Keratinocyte (primary cell): ENCODE data around the gene HIRA.

Source experiments
- CTCF ChIP-seq, 3 experiments: IDR thresholded peaks in 1 of 3; conservative IDR thresholded peaks in 1 of 3; optimal IDR thresholded peaks in 1 of 3; 2 replicates in 2 of 3; 3 replicates in 1 of 3; pipeline versions ENCODE3 to v1.5.1; 2011; ENCODE audit warnings: low read length in 3 of 3, mild to moderate bottlenecking in 3 of 3, moderate library complexity in 2 of 3, control low read depth in 1 of 3, inconsistent platforms in 1 of 3; ENCODE audit not compliant: insufficient read depth in 2 of 3; ENCODE audit errors: extremely low read depth in 1 of 3
- EZH2 ChIP-seq: IDR thresholded peaks from one replicate; pipeline ENCODE4 v1.6.1; 2012; ENCODE audit warnings: inconsistent platforms, mild to moderate bottlenecking, low read length, moderate library complexity

DNA sequence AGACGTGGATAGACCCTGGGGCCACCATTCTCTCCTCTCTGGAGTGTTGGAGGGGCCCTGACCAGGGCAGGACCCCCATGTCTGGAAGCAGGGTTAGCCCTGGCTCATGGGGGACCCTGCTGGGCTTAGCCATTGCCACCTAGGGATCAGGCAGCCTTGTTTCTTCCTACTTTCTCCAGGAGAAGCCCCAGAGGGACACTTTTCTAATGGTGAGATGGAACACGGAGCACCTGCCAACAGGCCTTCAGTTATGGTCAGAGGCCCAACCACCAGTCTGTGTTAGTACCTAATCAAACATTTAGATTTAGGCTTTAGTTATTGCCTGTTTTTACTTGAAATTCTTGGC lies 17.9 kb upstream of the HIRA start:
- no peak for TF ChIP-seq CTCF (optimal IDR thresholded peaks at IDR 0.05 in 1 of 3, IDR thresholded peaks at IDR 0.05 in 1 of 3, conservative IDR thresholded peaks at IDR 0.05 in 1 of 3; ENCODE audit: extremely low read depth in 1 of 3, insufficient read depth in 2 of 3, low read length in 3 of 3)
- no peak for TF ChIP-seq EZH2
